ENCODE measurements around the gene WDR5.

WDR5 gene

DNA sequence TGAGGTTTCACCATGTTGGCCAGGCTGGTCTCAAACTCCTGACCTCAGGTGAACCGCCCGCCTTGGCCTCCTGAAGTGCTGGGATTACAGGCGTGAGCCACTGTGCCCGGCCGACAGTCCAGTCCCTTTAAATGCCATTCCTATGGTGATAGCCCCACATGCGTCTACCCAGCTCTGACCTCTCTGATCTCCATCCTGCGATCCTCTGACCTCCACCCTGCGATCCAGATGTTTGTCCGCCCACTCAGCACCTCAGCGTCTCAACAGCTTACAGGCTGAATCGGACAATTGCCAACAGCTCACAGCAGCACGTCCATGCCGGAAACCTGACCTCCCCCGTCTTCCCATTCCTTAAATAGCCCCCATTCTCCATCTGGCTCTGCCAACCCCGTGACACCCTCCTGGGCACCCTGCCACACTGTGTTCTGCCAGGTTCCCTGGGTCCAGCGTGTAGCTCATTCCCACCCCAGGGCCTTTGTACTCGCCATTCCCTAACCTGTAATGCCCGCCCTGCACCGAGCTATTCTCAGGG, 72.5 kb downstream of the WDR5 start:
- Mint-ChIP-seq H3K4me3 (no peak overlapping the region), H3K4me1 (no peaks in the 10 kb centered on the region), H3K36me3 (ENCODE audit: low read depth) (no peaks in the 10 kb centered on the region), H3K27ac (no peak overlapping the region), H3K27me3 (no peaks in the 10 kb centered on the region), H3K9me3 (peaks cover 4% of the 10 kb centered on the region)
- DNase-seq (no peak), ATAC-seq (no peak)

DNA sequence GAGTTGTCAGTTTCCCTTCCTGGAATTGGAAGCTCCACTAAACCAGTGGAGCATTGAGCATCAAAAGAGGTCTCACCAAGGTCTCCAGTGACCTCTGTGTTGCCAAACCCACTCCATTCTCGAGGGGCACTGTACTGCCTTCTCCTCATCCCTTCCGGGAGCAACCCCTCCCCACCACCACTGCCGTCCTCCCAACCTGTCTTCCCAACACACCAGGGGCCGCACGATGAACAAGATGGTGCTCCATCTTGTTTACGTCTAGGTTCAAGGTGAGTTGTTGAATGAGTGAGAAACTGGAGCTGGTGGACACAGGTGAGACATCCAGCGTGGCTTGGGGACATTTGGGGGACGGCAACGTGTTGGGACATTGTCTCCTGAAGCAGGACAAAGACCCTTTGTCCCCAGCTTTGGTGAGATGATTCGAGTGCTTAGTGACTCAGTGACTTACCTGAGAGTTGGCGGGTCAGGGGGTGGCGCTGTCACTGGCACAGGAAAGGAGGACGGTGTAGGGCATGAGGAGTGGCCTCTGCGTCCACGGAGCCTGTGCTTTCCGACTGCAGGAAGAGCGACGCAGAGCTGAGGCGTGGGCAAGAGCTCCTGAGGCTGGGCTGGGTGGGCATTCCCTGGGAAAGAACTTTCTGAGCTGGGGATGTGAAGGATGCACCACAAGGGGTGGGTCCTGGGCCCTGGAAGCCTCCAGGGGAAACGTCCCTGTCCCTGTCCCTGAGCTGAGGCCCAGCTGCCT, 73.3 kb downstream of the WDR5 start:
- Mint-ChIP-seq H3K4me3 (no peak overlapping the region), H3K27ac (no peak overlapping the region), H3K4me1 (no peaks in the 10 kb centered on the region), H3K27me3 (no peaks in the 10 kb centered on the region), H3K9me3 (no peaks in the 10 kb centered on the region), H3K36me3 (ENCODE audit: low read depth) (no peaks in the 10 kb centered on the region)
- ATAC-seq: no peak
- DNase-seq: no peak
